Activated CD8-positive, alpha-beta memory T cell treated with anti-CD3 and anti-CD28 coated beads, Interleukin-2, amount 50 U/mL, for 4 hours (primary cell): ENCODE results near the gene SVEP1.

ENCODE experiments used
- DNase-seq: peaks from one replicate; pipeline ENCODE4 v3.0.0-alpha.2; 2020

Gene SVEP1

DNA sequence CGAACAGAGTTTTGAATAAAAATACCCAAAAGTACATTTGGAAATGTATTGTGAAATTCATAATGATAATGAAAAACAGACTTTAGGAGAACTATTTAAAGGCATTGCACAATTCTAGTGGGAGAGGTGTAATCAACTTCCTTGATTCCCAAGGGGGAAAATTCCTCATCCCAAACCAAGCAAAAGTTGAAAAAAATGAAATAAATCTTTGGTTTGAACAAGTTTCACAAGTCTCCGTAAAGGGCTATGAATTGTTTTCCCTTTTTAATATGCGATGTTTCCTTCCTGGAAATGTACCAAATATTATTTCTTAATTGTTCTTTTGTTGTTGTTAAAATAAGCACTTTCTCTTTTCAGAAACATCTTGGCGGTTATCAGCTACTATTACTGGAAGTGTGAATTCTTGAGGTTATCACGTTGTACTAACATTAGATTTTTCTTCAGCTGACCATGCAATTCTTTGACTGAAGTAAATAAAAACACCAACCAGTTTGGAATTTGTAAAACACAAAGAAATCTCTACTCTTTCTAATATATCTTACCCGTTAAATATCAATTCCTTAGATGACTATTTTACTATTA lies 59.3 kb downstream of the SVEP1 start:
- DNase-seq: no peak

DNA sequence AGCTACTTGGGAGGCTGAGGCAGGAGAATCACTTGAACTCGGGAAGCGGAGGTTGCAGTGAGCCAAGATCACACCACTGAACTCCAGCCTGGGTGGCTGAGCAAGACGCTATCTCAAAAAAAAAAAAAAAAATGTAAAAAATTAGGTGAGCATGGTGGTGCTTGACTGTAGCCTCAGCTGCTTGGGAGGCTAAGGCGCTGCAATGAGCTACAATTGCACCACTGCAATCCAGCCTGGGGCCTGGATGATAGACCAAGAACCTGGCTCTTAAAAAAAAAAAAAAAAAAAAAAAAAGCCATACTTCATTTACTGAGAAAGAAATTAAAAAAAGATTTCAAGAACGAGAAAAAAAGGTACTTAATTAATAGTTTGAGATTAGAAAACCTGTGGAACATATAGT lies 62.1 kb downstream of the SVEP1 start:
- no peak for DNase-seq

DNA sequence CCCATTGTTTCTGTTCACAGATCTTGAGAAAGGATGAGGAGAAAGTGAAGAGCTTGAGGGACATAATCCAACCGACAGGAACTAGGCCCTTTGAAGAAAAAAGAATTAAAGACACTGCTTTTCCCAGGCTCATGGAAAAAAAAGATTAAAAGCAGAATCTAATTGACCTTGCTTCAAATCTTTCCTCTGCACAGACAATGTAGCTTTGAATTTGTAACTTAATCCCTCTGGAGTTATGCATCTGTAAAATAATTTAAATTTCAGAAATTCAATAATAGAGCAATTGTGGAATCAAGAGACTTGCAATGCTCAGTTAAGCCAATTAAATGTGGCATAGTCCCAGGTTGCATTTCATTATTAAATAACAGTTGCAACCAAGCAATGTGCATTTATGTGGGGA lies 64.6 kb downstream of the SVEP1 start:
- DNase-seq: no peak

DNA sequence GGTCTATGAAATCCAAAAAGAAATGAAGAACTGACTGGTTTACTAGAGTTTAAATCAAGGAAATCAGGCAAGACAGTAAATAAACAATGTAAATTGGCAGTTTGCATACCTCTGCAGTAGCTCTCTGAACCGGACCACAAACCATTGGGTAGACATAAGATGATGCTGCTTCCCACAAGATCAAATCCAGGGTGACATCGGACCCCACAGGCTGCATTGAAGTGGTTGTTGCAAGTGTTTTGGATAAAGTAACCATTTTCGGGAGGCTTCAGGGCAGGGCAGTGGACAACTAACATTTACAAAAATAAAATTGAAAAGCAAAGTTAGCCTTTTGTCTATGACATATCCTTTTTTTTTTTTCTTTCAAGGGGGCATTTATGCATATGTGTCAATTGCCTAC lies 66.7 kb downstream of the SVEP1 start:
- no peak for DNase-seq

DNA sequence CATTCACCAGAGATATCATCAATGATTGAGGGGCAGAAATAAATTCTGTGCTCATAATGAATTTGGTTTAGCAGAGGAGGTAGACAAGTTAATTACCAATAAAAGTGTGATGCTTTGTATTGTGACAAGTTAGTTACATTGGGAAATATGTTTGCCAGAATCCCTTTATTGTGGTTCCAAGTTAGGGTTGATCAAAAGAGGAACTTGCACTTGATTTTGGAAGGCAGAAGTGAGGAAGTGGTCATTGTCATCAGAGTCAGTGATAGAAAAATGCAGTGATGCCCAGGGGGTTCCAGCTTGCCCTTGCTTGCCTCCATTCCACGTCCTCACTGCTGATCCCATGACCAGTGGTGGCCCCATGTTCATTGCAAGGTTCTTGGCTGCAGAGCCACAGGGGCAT lies 69.7 kb downstream of the SVEP1 start:
- no peak for DNase-seq

DNA sequence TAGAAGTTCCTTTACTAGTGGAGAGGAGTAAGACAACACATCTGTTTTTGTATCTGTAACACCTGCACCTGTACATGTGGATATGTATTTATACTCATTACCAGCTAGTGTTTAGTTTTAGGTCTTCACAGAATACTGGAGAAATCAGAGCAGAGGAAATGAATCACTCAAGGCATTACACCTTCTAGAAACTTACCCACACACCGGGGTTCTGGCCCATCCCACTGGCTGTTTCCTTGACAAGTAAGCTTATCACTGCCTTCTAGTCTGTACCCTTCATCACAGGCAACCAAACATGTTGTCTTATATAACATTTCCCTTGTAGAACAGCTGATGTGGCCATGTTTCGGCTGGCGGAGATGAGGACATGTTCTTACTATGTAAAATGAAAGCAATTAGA lies 76.7 kb downstream of the SVEP1 start:
- no peak for DNase-seq

DNA sequence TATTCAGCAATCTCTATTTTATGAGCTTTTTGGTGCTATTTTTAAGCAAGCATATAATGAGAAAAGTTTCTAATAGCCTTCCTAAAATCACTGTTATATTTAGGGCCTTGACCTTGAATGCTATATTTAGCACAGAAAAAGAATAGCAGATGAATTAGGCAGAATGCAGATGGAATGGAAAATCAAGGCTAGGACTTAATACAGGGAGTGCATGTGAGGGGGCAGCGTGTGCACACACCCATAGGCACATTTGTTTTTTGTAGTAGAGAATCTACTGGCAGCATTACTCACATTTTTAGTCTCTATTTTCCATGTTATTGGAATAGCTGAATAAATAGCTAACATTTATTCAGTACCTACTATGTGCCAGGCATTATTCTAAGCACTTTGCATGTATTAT lies 79.9 kb downstream of the SVEP1 start:
- DNase-seq: no peak

DNA sequence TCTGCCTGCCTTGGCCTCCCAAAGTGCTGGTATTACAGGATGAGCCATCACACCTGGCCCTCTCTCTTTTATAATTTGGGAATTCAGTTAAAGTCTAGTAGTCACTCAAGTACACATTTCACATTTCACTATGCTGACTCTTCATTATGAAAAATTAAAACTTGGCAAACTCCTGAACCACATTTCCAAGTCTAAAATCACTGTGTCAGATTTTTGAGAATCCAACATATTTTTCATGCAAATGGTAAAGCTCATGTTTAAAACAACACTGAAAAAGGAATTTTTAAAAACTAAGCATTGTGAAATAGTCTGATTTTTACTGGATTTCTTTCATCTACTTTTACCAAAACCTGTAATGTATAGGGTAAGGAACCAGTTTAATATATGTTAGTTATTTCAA lies 92.3 kb downstream of the SVEP1 start:
- DNase-seq: no peak

DNA sequence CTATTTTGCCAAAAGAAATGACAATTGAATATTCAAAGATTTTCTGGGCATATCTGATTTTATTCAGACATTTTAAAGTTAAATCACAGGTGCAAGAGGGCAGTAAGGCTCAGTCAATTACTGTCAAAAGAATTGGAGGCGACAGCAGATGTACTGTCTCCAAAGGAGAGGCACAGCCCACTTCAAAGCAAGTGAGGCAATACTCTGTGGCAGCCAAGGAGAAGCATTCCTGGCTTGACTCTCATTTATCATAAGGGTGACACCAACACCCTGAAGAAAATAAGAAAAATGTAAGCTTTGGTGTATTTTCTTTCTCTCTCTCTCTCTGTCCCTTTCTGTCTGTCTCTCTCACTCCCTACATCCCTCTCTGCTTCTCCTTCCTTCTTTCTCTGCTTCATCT lies 93.3 kb downstream of the SVEP1 start:
- no peak for DNase-seq

DNA sequence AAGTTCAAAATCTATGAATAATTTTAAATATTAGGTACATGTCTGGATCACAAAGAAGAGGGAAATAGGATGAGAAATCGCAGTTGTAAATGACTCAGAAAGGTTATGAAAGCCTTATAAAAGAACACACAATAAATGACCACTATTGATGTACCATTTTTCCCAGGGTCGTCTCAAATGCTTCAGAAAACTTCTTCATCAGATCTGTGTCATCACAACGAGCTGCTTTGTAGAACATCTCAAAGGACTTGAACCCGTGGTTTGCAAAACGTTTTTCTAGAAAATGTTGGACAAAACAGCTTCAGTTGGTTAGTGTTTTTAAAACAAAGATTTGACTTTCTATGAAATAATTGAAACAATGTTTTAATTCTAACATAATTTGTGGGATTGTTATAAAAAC lies 100.1 kb downstream of the SVEP1 start:
- DNase-seq: no peak

DNA sequence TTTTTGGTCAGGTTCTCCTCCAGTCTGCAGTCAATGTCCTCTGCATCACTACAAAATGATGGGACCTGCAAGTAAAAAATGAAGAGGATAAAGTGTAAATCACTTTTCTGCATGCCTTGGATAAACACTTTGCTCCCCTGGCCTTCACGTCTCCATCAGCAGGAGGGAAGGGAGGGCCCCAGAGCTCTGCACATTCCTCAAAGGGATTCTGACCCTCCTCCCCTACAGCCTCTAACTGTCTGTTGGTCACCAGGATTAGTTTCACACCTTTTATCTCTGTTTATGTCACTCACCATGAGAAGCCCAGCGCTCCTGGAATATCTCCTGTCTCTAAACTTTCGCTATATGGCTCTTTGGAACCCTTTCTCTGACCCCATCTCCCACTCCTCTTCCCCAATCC lies 103.3 kb downstream of the SVEP1 start:
- DNase-seq: no peak

DNA sequence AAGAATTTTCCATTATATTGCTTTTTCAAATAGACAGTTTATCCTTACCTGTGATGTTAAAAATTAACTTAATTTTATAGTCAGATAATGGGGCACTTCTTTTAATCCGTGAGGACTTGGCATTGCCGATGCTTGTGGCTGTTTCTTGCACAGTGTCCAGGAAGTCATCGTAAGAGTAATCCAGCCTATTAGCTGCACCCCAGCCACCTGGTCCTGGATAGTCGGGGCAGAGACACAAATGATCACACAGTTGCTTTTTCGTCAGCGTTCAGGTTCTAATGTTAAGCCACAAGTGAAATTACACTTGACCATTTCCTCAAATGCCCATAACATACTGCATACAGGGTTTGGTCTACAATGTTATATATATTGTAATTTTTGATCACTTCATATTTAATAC lies 107.4 kb downstream of the SVEP1 start:
- DNase-seq: no peak

DNA sequence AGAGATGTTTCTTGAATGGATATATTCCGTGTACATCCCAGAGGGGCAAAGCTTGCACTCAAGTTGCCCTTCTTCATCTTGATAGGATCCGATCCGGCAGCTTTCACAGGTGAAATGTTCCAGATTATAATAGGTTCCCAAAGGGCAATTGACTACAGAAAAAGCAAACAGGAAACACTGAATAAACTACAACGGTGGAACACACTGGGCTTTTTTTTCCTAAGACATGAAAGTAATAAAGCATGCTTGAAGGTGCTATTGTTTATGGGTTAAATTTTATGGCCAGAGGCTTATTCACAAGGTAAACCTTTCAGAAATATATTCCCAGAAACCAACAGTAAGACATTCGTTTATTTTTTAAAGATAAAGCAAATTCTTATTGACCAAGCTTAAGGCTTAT lies 110.6 kb downstream of the SVEP1 start:
- no peak for DNase-seq

DNA sequence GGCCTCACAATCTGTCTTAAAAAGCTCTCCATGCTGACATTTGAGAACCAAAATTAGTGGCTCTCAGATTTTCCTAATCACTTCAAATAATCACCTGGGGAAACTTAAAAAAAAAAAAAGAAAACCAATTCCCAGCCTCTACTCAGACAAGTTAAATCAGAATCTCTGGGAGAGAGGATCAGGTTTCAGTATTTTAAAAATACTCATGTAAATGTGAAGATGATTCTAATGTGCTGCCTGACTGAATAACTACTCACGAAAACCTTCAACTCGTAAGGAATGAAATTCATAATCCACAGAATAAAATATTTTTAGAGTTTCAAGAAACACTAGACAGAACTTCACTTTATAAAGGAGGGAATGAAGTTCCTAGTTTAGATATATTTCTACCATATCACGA lies 114.4 kb downstream of the SVEP1 start:
- DNase-seq: no peak

DNA sequence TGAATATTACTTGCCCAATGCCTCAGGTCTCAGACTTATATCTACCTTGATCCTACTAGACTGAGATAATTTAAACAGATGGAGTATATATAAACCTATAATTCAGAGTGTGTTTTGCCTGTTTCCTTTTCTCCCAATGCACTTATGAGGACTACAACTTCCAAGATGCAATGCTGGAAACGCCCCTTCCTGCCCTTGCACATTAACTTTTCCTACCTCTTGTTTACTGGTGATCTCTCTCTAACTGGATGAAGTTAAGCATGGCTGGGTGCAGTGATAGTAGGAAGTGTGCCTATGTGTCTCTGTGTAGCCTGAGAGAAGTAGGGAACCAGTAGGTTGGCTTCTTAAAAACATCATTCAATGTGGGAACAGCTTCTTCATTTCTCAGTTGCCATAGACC lies 115.2 kb downstream of the SVEP1 start:
- no peak for DNase-seq

DNA sequence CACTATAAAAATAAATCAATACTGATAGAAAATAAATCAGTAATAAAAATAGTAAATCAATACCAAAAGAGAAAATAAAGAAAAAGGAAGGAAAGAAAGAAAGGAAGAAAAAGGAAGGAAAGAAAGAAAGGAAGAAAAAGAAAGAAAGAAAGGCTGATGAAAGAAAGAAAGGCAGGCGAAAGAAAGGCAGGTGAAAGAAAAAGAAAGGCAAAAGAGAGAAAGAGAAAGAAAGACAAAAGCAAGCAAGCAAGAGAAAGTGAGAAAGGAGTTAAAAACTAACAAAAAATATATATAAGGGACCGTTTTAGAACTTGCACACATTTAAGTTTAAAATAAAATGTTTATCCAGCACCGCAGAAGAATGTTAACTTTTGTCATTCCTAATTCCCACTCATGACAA lies 116.0 kb downstream of the SVEP1 start:
- no peak for DNase-seq

DNA sequence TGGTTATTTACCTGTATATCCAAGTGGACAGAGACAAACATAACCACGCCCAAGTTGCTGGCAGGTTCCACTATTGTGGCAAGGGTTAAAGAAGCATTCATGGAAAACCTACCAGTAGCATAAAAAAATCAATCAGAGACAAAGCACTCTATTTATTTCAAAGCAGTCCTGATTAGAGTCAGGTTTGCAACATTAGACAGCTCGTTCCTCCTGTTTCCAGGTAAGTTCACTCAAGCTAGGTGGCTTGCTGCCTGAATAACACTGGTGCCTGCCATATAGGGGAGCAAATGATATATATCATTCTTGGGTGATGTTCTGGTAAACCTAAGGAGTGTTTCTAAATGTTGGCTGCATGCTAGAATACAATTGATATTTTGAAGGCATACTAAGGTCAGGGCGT lies 122.3 kb downstream of the SVEP1 start:
- no peak for DNase-seq

DNA sequence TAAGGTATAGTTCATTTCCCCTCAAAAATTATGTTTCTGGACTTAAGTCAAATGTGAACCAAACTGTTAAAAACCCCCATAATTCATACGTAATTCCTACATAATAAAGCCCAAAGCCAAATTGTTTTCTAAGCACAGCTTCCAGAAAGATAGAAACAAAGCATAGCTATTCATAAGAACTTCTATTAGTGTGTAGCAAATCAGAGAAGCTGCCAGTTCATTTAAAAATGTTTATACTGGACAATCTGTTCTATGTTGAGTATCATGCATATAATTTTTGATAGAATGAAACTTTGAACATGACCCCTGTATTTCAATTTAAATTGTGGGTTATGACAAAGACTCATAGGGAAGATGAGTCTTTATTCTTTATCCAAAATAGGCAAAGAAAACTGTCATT lies 122.9 kb downstream of the SVEP1 start:
- DNase-seq: no peak

DNA sequence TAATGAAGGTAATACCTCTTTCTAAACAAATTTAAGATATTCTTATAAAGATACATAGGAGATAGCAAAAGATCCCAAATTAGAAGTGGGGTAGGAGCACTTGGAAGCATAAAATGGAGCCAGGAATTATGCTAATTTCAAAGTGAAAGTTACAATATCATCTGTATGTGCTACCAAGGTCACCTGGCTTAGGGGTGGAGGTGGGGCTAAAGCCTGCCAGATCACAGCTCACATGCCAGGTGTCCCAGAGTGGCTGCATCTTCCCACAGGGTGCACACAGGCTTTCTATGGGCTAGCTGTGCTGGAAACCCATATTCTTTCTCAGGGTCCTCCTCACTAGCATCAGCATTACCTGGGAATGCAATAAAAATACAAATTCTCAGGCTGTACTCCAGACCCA lies 123.7 kb downstream of the SVEP1 start:
- DNase-seq: no peak

DNA sequence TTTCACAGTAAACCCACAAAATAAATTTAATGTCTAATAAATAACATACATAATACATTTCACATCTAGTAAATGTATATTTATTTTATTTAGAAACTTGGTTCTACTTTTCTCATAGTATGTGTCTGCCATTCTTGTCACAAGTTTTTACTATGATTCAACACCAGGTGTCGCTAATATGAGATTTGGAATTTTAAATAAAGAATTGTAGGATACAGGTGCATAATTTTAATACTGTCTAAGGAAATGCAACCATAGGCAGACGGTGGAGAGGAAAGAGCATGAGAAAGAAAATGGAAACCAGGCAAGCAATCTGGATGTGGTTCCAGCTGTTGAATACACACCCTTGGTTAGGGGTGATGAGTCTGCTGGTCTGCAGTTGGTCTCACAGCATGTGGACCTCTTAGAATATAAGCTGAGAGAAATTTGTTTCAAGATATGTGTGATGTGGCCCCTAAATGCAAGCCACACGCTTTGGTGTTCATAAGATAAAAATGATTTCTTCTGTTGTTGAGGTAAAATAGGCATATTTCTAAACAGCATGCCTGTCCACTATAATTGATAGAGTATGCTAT lies 127.2 kb downstream of the SVEP1 start:
- DNase-seq: no peak

DNA sequence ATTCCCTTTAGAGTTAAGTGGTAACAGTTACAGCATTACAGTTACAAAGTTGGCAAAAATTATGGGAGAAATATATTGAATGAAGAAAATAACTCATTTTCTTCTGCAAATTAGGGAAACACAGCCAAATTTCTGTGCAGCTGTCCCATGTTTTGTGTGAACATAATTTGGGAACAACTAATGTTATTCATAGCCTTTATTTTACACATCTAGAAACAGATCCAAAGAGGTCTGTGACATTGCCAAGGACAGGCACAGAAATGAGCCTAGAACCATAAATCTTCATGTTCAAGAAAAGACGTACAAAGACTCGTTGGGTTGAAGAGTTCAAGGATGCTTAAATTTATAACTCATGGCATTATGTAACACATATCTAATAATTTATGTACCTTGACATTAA lies 127.8 kb downstream of the SVEP1 start:
- no peak for DNase-seq

DNA sequence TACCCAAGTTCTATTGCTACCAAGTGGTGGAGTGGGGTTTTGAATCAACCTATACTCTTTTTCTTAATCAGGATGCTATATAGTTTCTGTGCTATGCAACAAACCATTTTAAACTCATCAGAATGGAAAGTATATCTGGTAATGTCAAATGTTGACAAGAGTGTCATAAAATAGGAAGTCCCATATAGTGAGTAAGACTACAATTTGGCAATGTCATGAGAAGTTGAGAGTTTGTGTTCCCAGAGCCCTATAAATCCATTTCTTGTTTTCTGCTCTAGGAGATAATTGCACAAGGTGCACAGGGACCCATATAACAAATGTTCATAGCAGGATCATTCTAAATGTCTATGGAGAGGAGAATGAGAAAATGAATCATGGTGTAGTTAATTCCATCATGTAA lies 132.1 kb downstream of the SVEP1 start:
- DNase-seq: no peak

DNA sequence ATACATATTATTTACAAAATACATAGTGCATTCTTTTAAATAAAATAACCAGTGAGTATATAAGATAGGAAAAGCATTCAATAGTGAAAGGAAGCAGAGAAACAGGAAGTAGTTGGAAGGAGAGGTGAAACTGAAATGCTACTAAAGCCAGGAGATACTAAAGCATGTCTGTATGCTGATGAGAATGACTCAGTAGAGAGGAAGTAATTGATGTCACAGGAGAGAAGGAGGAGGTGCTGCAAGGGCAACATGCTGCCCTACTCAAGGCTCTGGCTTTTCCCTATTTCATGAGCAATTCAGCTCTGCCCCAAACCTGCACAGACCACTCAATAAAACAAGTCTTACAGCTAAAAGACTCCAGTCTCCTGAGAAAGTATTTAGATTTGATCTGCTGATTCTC lies 133.4 kb downstream of the SVEP1 start:
- DNase-seq: no peak

DNA sequence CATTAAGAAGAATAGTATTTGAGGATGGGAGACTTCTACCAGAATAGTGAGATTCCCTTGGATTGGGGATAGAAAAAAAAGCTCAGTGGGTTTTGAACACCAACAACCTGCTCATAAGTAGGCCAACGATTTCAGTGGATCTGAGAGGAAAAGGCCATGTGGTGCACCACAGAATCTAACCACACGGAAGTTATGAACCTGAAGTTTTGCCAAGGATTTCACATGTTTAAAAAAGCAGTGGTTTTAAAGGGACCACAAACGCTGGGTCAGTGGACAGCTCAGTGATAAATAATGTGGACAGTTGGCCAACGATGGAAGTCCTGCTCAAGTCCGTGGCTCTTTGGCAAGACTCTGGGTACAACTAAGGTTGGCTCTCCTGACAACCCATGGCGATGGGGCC lies 134.6 kb downstream of the SVEP1 start:
- no peak for DNase-seq

DNA sequence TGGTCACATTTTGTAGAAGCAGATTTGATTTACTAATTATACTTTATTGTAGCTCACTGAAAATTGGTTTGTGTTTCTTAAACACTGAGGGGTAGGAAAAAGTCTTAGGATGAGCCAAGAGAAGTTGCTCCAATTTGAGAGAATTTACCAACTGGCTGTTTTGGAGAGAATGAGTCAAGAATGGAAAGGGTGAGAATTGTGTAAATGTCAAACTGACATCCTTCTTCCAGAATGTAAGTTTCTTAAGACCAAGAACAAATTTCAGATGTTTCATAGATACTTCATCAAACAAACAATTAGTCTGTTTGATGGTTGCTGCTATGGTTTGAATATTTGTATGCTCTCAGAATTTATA lies 135.7 kb downstream of the SVEP1 start:
- no peak for DNase-seq
